ENCODE results near the gene ART5. TPM values are rescaled to one million over a fixed set of nuclear protein-coding genes. Genes with fewer than 3 reads are reported as not detected.

Gene ART5
- not detected for total RNA-seq
- polyA plus RNA-seq: not detected
- long read RNA-seq, donor 1: 0 reads
- long read RNA-seq, donor 2: 0 reads

- WGBS, 5 donors: 19 to 43% (median 31%) methylated on average over 7 to 21 of the region's 21 CpGs
- peak within 1 kb of the TSS; percentile 29 to 70 (median 41) for H3K4me3 ChIP-seq
- intact Hi-C loops (cut with DNase I; ENCODE audit: low total_unique reads): no loop called here
- no peaks in the 10 kb centered on the region for H3K36me3 ChIP-seq
- peaks cover 6 to 19% (median 15%) of the 10 kb centered on the region in 6 donors for H3K4me1 ChIP-seq
- no peak within 1 kb of the TSS for H3K27ac ChIP-seq
- peaks cover 0 to 55% (median 20%) of the 10 kb centered on the region in 7 donors for H3K27me3 ChIP-seq (replicated peaks in 1 of 7)
- TF ChIP-seq POLR2A (IDR thresholded peaks at IDR 0.05) (no peak), CTCF (IDR thresholded peaks at IDR 0.05 in 8 of 11, conservative IDR thresholded peaks at IDR 0.05 in 3 of 11) (no peak), POLR2AphosphoS5 (IDR thresholded peaks at IDR 0.05) (no peak)
- H3K9me3 ChIP-seq: no peaks in the 10 kb centered on the region
- DNase-seq: no peak
Observed at GRCh38 chr11:3641701-3642070, at the start of gene ART5. ART5 (minus strand) TSS chr11:3641992; CDS start chr11:3641862, 130 bp downstream.

DNA sequence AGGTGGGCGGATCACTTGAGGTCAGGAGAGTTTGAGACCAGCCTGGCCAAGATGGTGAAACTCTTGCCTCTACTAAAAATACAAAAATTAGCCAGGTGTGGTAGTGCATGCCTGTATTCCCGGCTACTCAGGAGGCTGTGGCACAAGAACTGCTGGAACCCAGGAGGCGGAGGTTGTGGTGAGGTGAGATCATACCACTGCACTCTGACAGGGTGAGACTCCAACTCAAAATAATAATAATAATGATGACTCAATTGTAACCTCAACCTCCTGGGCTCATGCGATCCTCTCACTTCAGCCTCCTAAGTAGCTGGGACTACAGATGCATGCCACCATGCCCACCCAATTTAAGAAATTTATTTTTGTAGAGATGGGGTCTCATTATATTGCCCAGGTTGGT, 45.0 kb upstream of the ART5 start:
- Histone ChIP-seq H3K27ac (no peak overlapping the region), H3K4me1 (no peaks in the 10 kb centered on the region), H3K36me3 (peaks cover 0 to 100% (median 96%) of the 10 kb centered on the region in 6 donors), H3K9me3 (no peaks in the 10 kb centered on the region), H3K4me3 (no peak overlapping the region), H3K27me3 (replicated peaks in 1 of 7) (no peaks in the 10 kb centered on the region)
- 72 to 98% (median 96%) methylated on average over 4 of the region's 4 CpGs for WGBS, 5 donors
- no peak for TF ChIP-seq POLR2A (IDR thresholded peaks at IDR 0.05)
- TF ChIP-seq CTCF (IDR thresholded peaks at IDR 0.05 in 8 of 11, conservative IDR thresholded peaks at IDR 0.05 in 3 of 11): no peak
- no peak for TF ChIP-seq POLR2AphosphoS5 (IDR thresholded peaks at IDR 0.05)
- DNase-seq: no peak
- intact Hi-C loops (cut with DNase I; ENCODE audit: low total_unique reads): no loop called here

- Histone ChIP-seq H3K27ac (no peak overlapping the region), H3K36me3 (peaks cover 0 to 100% (median 96%) of the 10 kb centered on the region in 6 donors), H3K4me3 (no peak overlapping the region), H3K4me1 (no peaks in the 10 kb centered on the region), H3K9me3 (no peaks in the 10 kb centered on the region), H3K27me3 (replicated peaks in 1 of 7) (no peaks in the 10 kb centered on the region)
- intact Hi-C loops (cut with DNase I; ENCODE audit: low total_unique reads): no loop called here
- WGBS, 5 donors: 89 to 98% (median 93%) methylated on average over 7 of the region's 7 CpGs
- DNase-seq: no peak
- TF ChIP-seq POLR2AphosphoS5 (IDR thresholded peaks at IDR 0.05) (peak in 1 of 3 donors; percentile 4), CTCF (IDR thresholded peaks at IDR 0.05 in 8 of 11, conservative IDR thresholded peaks at IDR 0.05 in 3 of 11) (no peak), POLR2A (IDR thresholded peaks at IDR 0.05) (no peak)
Observed at GRCh38 chr11:3685923-3686322, 44.1 kb upstream of the ART5 start.

GRCh38 chr11:3684819-3685172, 43.0 kb upstream of the ART5 start:
- H3K36me3 ChIP-seq: peaks cover 0 to 100% (median 95%) of the 10 kb centered on the region in 6 donors
- no peak overlapping the region for H3K4me3 ChIP-seq
- TF ChIP-seq POLR2A (IDR thresholded peaks at IDR 0.05) (no peak), CTCF (IDR thresholded peaks at IDR 0.05 in 8 of 11, conservative IDR thresholded peaks at IDR 0.05 in 3 of 11) (no peak), POLR2AphosphoS5 (IDR thresholded peaks at IDR 0.05) (no peak)
- no peak for DNase-seq
- H3K9me3 ChIP-seq: no peaks in the 10 kb centered on the region
- H3K27me3 ChIP-seq (replicated peaks in 1 of 7): no peaks in the 10 kb centered on the region
- H3K4me1 ChIP-seq: no peaks in the 10 kb centered on the region
- WGBS, 5 donors: 78 to 88% (median 84%) methylated on average over 2 of the region's 2 CpGs
- H3K27ac ChIP-seq: peak overlapping the region in 1 of 8 donors; percentile 15
- intact Hi-C loops (cut with DNase I; ENCODE audit: low total_unique reads): no loop called here
